MCF 10A (cell line): ENCODE data around the gene PSAT1. TPM values are rescaled to one million over a fixed set of nuclear protein-coding genes. Genes with fewer than 3 reads are reported as not detected.

ENCODE experiments used
- Bru-seq: library from RNA; stranded (reverse); fragments of 400-500 nt; gene quantifications from one replicate; lab custom pipeline; 2021; lab: Mats Ljungman, UMichigan
- BruChase-seq, 2 experiments: library from RNA; stranded (reverse); fragments of 400-500 nt; gene quantifications; one replicate each; lab custom pipeline; 2021; lab: Mats Ljungman, UMichigan
- BruUV-seq: library from RNA; stranded (reverse); fragments of 400-500 nt; replicated peaks from 2 replicates; lab custom pipeline; 2021; lab: Mats Ljungman, UMichigan
- CTCF ChIA-PET: fragments of 300-600 bp; sonication (Branson Sonifier 250); formaldehyde crosslinking; extraction: SDS; loops from one replicate; lab custom pipeline; 2021; ENCODE audit warnings: antibody characterized with exemption, inconsistent platforms; lab: Yijun Ruan, JAX
- POLR2A ChIA-PET: fragments of 300-600, 350-650 bp; sonication (Branson Sonifier 250); formaldehyde crosslinking; extraction: SDS; loops from one replicate; lab custom pipeline; 2020; ENCODE audit warnings: antibody characterized with exemption, inconsistent platforms; lab: Yijun Ruan, JAX
- DNase-seq: peaks from one replicate; pipeline ENCODE4 v3.0.0-alpha.2; 2018; ENCODE audit not compliant: unreplicated experiment
- H3K27ac Mint-ChIP-seq: one replicate; pipeline ENCODE4 v1.8.0; 2022; ENCODE audit warnings: mild to moderate bottlenecking, low read depth, mixed read lengths; ENCODE audit not compliant: unreplicated experiment
- H3K27me3 Mint-ChIP-seq: one replicate; pipeline ENCODE4 v1.8.0; 2022; ENCODE audit warnings: mixed read lengths; ENCODE audit not compliant: insufficient read depth, unreplicated experiment
- H3K36me3 Mint-ChIP-seq: one replicate; pipeline ENCODE4 v1.8.0; 2022; ENCODE audit warnings: mild to moderate bottlenecking, moderate library complexity, mixed read lengths; ENCODE audit not compliant: insufficient read depth, unreplicated experiment
- H3K4me1 Mint-ChIP-seq: one replicate; pipeline ENCODE4 v1.8.0; 2022; ENCODE audit warnings: mixed read lengths; ENCODE audit not compliant: insufficient read depth, unreplicated experiment
- H3K4me3 Mint-ChIP-seq: one replicate; pipeline ENCODE4 v1.8.0; 2022; ENCODE audit warnings: mild to moderate bottlenecking, moderate library complexity, mixed read lengths; ENCODE audit not compliant: unreplicated experiment
- H3K9me3 Mint-ChIP-seq: one replicate; pipeline ENCODE4 v1.8.0; 2022; ENCODE audit warnings: mixed read lengths; ENCODE audit not compliant: unreplicated experiment
- CTCF ChIP-seq: fragments of 200-600 bp; IDR thresholded peaks from one replicate; pipeline ENCODE4 v1.8.0; 2022; ENCODE audit warnings: antibody characterized with exemption, mild to moderate bottlenecking; ENCODE audit not compliant: unreplicated experiment
- intact Hi-C: fragments of 100-400 bp; cut with micrococcal nuclease; formaldehyde crosslinking; loops from 2 replicates; pipeline ENCODE4 v1.14.1; 2022
- long read RNA-seq: library from polyadenylated mRNA; stranded (forward); transcript quantifications from one replicate; pipeline ENCODE4 v2.0.0, GENCODE V29; 2022
- total RNA-seq: library from RNA; stranded (reverse); gene quantifications from 2 replicates; pipeline ENCODE4 v1.2.3, GENCODE V29; 2022

The PSAT1 gene
- total RNA-seq (263 and 326 TPM in 2 replicates), Bru-seq, nascent RNA (percentile 94 among the genes with signal in this experiment), BruChase-seq, experiment 1, labeled RNA remaining after a 6-hour chase (percentile 97 among the genes with signal in this experiment), BruChase-seq, experiment 2, labeled RNA remaining after a 2-hour chase (percentile 96 among the genes with signal in this experiment)
- long read RNA-seq, transcript PSAT1-201 (8 exons, 1,411 nt) = minor isoform, 37 of 841 reads
- long read RNA-seq, transcript PSAT1-202 (9 exons, 2,188 nt) = major isoform, 758 of 841 reads
- long read RNA-seq, partial matches to known transcripts = 36 of 841 reads
- long read RNA-seq, other reads (novel, unspliced or antisense) = 10 of 841 reads

- Mint-ChIP-seq H3K4me3 (peak within 1 kb of the TSS; percentile 92), H3K9me3 (no peaks in the 10 kb centered on the region), H3K4me1 (peaks cover 8% of the 10 kb centered on the region), H3K27me3 (no peaks in the 10 kb centered on the region), H3K27ac (peak within 1 kb of the TSS; percentile 87), H3K36me3 (peaks cover 40% of the 10 kb centered on the region)
- TF ChIP-seq CTCF = no peak
- BruUV-seq = no TSS peak
- peak; percentile 98 for DNase-seq
- intact Hi-C loops = loop anchor here (1.0 kb wide), 2 partner anchors 19 to 36 kb away; no protein-coding TSS in a partner anchor
- POLR2A ChIA-PET = interaction anchor here (0.5 to 6.2 kb wide), 27 partner anchors 9 to 1808 kb away, joined by 3 to 116 read pairs (median 4); partner anchors contain the start of genes CEP78 and TLE4
- CTCF ChIA-PET = interaction anchor here (0.6 to 4.6 kb wide), 20 partner anchors 9 to 88 kb away, joined by 3 to 37 read pairs (median 5); no protein-coding TSS in a partner anchor
Observed at GRCh38 chr9:78296893-78297671, at the start of gene PSAT1. TSS of gene PSAT1 (plus strand) at chr9:78297125. CDS start at chr9:78297211, 86 bp downstream.

GRCh38 chr9:78248635-78249034 lies 48.3 kb upstream of the PSAT1 start:
- intact Hi-C loops = no loop called here
- Mint-ChIP-seq H3K27ac (no peak overlapping the region), H3K4me1 (no peaks in the 10 kb centered on the region), H3K4me3 (no peak overlapping the region), H3K9me3 (no peaks in the 10 kb centered on the region), H3K36me3 (peaks cover 32% of the 10 kb centered on the region), H3K27me3 (no peaks in the 10 kb centered on the region)
- ChIA-PET CTCF (interaction anchor here (5.0 kb wide), 1 partner anchor 10 kb away, joined by 43 read pairs; no protein-coding TSS in a partner anchor), POLR2A (interaction anchor here (0.6 kb wide), 1 partner anchor 913 kb away, joined by 3 read pairs; no protein-coding TSS in a partner anchor)
- BruUV-seq = no TSS peak
- no peak for DNase-seq
- TF ChIP-seq CTCF = no peak

GRCh38 chr9:78249542-78249941 lies 47.4 kb upstream of the PSAT1 start:
- H3K4me1 Mint-ChIP-seq = no peaks in the 10 kb centered on the region
- no peak for DNase-seq
- ChIA-PET CTCF (interaction anchor here (0.6 to 5.0 kb wide), 3 partner anchors 10 to 49 kb away, joined by 3 to 43 read pairs (median 8); no protein-coding TSS in a partner anchor), POLR2A (interaction anchor here (0.7 to 1.6 kb wide), 4 partner anchors 13 to 181 kb away, joined by 3 to 4 read pairs (median 4); partner anchors contain the start of genes CEP78 and PSAT1)
- H3K4me3 Mint-ChIP-seq = no peak overlapping the region
- no peaks in the 10 kb centered on the region for H3K9me3 Mint-ChIP-seq
- H3K27me3 Mint-ChIP-seq = no peaks in the 10 kb centered on the region
- TF ChIP-seq CTCF = no peak
- no TSS peak for BruUV-seq
- peaks cover 32% of the 10 kb centered on the region for H3K36me3 Mint-ChIP-seq
- intact Hi-C loops = no loop called here
- H3K27ac Mint-ChIP-seq = no peak overlapping the region
